ENCODE measurements around the gene CLPX.

CLPX gene

DNA sequence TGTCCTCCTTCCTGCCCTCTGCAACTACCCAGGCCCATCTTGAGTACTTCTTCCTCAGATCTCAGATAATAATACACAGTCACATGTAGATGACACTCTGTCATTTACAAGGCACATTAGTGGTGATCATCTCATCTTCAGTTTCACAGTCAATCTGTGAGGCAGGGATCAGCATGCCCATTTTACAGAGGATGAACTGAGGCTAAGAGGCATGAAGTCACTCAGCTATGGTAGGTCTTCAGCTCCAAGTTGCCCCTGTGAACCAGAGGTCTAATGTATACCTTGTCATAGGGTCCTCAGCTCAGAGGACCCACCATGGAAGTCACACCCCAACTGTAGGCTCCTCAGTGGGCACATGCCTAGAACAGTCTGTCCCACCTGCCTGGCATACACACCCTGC, 30.4 kb upstream of the CLPX start:
- no peak overlapping the region for H3K27ac ChIP-seq (ENCODE audit: low read depth, low read length)

DNA sequence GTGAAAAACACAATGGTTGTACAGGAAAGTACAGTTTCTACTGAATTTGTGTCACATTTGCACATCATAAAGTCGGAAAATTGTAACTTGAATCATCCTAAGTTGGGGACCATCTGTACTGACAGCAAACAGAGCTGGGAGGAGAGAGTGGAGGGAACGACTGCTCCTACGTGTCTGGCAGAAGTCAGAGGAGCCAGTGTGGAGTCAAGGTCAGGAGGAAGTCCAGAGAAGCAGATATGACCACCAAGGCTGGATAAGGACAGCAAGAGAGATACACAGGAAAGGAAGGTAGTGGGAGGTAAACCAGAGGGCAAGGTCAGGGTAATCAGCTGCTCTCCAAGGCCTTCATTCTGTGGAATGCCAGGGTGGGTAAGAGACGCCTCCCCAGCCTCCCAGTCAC, 28.9 kb upstream of the CLPX start:
- Histone ChIP-seq H3K9me3 (ENCODE audit: low read length) (no peaks in the 10 kb centered on the region), H3K4me1 (ENCODE audit: insufficient read depth, low read length) (peaks cover 21% of the 10 kb centered on the region), H3K4me3 (ENCODE audit: low read depth in 1 of 2, low read length in 2 of 2) (no peak overlapping the region), H3K9ac (ENCODE audit: low read length) (no peak overlapping the region), H3K27ac (ENCODE audit: low read depth, low read length) (no peak overlapping the region), H3K36me3 (ENCODE audit: insufficient read depth, low read length) (no peaks in the 10 kb centered on the region), H3K27me3 (ENCODE audit: control insufficient read depth in 1 of 2, insufficient read depth in 2 of 2, low read length in 2 of 2) (no peaks in the 10 kb centered on the region)

More for the DNA sequence above, 30.4 kb upstream of the CLPX start:
- no peaks in the 10 kb centered on the region for H3K36me3 ChIP-seq (ENCODE audit: insufficient read depth, low read length)
- no peaks in the 10 kb centered on the region for H3K27me3 ChIP-seq (ENCODE audit: control insufficient read depth in 1 of 2, insufficient read depth in 2 of 2, low read length in 2 of 2)
- no peak overlapping the region for H3K4me3 ChIP-seq (ENCODE audit: low read depth in 1 of 2, low read length in 2 of 2)
- H3K4me1 ChIP-seq (ENCODE audit: insufficient read depth, low read length), result peaks cover 18% of the 10 kb centered on the region
- H3K9ac ChIP-seq (ENCODE audit: low read length), result no peak overlapping the region
- H3K9me3 ChIP-seq (ENCODE audit: low read length), result no peaks in the 10 kb centered on the region

DNA sequence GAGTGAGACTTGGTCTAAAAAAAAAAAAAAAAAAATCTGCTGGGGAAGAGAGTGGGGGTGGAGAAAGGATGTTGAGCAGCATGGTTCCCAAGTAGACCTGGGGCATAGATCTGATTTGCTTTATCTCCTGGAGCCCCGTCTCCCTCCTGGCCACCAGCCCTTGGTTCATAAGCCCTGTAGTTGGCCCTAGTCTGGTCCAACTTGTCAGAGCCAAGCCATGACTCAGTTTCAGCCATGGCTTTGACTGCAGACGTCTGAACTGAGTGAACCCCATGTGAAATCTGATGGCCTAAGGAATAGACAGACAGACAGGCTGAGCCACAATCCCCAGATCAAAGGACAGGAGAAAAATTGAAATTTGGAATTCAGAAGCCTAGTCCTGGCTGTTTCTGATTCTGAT, 28.1 kb upstream of the CLPX start:
- H3K36me3 ChIP-seq (ENCODE audit: insufficient read depth, low read length), result no peaks in the 10 kb centered on the region
- H3K4me1 ChIP-seq (ENCODE audit: insufficient read depth, low read length), result peaks cover 23% of the 10 kb centered on the region
- H3K4me3 ChIP-seq (ENCODE audit: low read depth in 1 of 2, low read length in 2 of 2), result no peak overlapping the region
- no peaks in the 10 kb centered on the region for H3K27me3 ChIP-seq (ENCODE audit: control insufficient read depth in 1 of 2, insufficient read depth in 2 of 2, low read length in 2 of 2)
- no peak overlapping the region for H3K27ac ChIP-seq (ENCODE audit: low read depth, low read length)
- H3K9me3 ChIP-seq (ENCODE audit: low read length), result no peaks in the 10 kb centered on the region
- no peak overlapping the region for H3K9ac ChIP-seq (ENCODE audit: low read length)

DNA sequence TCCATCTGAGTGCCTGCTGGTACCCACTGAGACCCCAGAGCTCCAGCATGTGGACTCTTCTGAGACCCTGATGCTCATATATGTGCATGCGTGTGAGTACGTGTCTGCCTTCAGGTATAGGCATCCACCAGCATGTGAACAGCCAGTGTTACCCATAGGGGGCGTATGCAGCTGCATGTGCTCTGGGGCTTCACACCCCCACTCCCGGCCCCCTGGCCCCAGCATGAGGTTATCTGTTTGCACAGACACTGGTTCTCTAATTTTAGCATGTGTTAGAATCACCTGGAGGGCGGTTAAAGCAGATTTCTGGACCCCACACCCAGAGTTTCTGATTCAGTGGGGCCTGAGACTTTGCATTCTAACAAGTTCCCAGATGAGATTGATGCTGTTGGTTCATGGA, 27.0 kb upstream of the CLPX start:
- H3K4me1 ChIP-seq (ENCODE audit: insufficient read depth, low read length), result peaks cover 31% of the 10 kb centered on the region
- no peaks in the 10 kb centered on the region for H3K36me3 ChIP-seq (ENCODE audit: insufficient read depth, low read length)
- H3K9ac ChIP-seq (ENCODE audit: low read length), result no peak overlapping the region
- no peaks in the 10 kb centered on the region for H3K27me3 ChIP-seq (ENCODE audit: control insufficient read depth in 1 of 2, insufficient read depth in 2 of 2, low read length in 2 of 2)
- no peaks in the 10 kb centered on the region for H3K9me3 ChIP-seq (ENCODE audit: low read length)
- H3K27ac ChIP-seq (ENCODE audit: low read depth, low read length), result no peak overlapping the region
- no peak overlapping the region for H3K4me3 ChIP-seq (ENCODE audit: low read depth in 1 of 2, low read length in 2 of 2)

DNA sequence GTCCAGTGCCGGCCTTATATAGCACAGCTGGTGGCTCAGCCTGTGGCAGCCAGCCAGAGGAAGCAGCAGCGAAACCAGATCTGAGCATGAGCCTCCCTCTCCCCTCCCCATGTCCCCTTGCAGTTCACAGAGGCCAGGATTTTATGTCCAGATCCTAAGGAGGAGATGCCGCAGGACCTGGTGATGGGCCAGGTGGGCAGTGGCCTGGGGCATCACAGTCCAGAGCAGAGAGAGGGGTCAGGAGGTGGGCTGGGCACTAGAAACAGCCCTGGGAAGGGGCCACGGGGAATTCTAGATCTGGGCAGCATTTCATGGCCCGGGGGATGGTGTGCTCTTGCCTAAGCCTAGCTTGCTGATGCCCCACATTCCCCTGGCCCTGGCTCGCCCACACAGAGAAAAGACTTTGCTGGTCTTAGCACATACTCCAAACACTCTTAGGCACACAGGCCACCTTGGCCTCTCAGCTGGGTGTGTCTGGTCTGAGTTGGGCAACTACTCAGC, 26.4 kb upstream of the CLPX start:
- H3K4me3 ChIP-seq (ENCODE audit: low read depth in 1 of 2, low read length in 2 of 2), result peak overlapping the region in 1 of 2 donors; percentile 22
- no peak overlapping the region for H3K27ac ChIP-seq (ENCODE audit: low read depth, low read length)
- no peaks in the 10 kb centered on the region for H3K9me3 ChIP-seq (ENCODE audit: low read length)
- peaks cover 37% of the 10 kb centered on the region for H3K4me1 ChIP-seq (ENCODE audit: insufficient read depth, low read length)
- no peaks in the 10 kb centered on the region for H3K27me3 ChIP-seq (ENCODE audit: control insufficient read depth in 1 of 2, insufficient read depth in 2 of 2, low read length in 2 of 2)
- no peaks in the 10 kb centered on the region for H3K36me3 ChIP-seq (ENCODE audit: insufficient read depth, low read length)
- no peak overlapping the region for H3K9ac ChIP-seq (ENCODE audit: low read length)

DNA sequence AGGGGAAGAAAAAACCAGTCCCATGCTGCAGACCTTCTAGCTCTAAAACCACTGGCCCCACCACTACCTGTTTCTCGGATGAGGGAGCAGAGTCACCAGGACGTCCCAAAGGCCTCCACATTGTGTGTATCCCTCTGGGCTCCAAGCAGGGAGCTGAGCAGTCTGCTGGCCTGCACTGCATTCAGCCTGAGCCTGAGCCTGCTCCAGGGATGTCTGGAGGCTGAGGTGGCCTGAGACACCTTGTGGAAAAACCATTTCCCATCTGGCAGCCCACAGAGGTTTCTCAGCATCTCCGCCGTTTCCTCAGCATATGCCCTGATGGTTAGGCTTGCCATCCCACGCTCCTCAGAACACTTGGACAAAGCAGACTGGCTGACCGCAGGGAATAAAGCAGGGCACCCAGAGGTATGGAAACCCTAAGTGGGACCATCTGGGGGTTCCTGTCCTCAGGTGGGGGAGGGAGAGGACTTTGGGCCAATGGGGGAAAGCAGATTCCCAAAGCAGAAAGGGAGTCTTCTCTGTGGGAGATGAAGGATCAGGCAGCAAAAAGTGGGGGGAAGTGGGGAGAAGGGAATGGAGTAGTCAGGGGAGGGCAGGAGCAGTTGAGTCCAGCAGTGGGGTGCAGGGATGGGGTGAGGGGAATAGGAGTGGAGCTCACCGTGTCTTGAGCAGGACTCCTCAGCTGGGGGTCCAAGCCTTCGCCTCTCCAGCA, 25.8 kb upstream of the CLPX start, which contains the start of gene CILP:
TSS of gene CILP (minus strand) at position 704 of the 712 bp plus-strand sequence. CDS start 1,718 bp downstream, outside the sequence.
- Histone ChIP-seq H3K27me3 (ENCODE audit: control insufficient read depth in 1 of 2, insufficient read depth in 2 of 2, low read length in 2 of 2) (no peaks in the 10 kb centered on the region), H3K4me3 (ENCODE audit: low read depth in 1 of 2, low read length in 2 of 2) (peak within 1 kb of the TSS in 1 of 2 donors; percentile 22), H3K4me1 (ENCODE audit: insufficient read depth, low read length) (peaks cover 43% of the 10 kb centered on the region), H3K9ac (ENCODE audit: low read length) (no peak within 1 kb of the TSS), H3K36me3 (ENCODE audit: insufficient read depth, low read length) (no peaks in the 10 kb centered on the region), H3K27ac (ENCODE audit: low read depth, low read length) (no peak within 1 kb of the TSS), H3K9me3 (ENCODE audit: low read length) (no peaks in the 10 kb centered on the region)

DNA sequence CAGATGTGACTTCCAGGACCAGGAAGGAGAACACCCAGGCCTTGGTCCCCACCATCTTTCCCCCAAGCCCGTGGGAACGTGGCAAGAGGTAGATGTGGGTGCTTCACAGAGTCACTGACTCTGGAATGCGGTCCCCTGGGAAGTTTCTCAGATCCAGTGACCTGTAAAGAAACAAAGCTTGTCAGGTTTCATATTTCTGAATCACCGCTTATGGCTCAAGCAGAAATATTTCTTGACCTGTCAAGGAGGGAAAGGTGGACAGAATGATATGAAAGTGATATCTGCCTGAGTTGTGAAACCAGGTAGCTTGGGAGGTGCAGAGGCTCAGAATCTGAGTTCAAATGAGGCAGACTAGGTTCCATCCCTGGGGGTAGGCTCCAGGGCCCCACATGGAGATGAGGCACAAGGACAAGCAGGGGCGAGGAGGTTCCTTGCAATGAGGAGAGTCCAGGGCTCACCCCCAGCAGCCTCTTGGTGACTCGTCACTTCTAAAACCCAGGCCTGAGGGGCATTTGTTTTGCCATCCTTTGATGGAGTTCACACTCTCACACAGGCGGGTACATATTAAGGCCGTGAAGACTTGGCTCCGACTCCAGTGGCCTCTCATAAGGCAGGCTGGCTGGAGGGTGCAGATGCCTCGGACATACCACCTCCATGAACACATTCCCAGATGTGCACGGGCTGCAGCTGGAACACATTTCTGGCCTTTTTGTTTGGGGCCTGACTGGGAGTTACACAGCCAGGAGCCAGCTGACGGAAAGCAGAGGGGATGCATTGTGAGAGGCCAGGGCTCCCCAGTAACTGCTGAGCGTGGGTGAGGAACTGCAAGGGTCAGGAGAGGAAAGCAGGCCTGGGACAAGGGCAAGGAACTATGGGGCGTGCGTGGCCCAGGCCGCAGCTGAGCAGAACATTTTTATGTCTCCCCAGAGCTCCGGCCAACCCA, 24.8 kb upstream of the CLPX start:
- Histone ChIP-seq H3K27ac (ENCODE audit: low read depth, low read length) (no peak overlapping the region), H3K9ac (ENCODE audit: low read length) (no peak overlapping the region), H3K27me3 (ENCODE audit: control insufficient read depth in 1 of 2, insufficient read depth in 2 of 2, low read length in 2 of 2) (no peaks in the 10 kb centered on the region), H3K9me3 (ENCODE audit: low read length) (no peaks in the 10 kb centered on the region), H3K36me3 (ENCODE audit: insufficient read depth, low read length) (no peaks in the 10 kb centered on the region), H3K4me1 (ENCODE audit: insufficient read depth, low read length) (peaks cover 43% of the 10 kb centered on the region), H3K4me3 (ENCODE audit: low read depth in 1 of 2, low read length in 2 of 2) (no peak overlapping the region)

DNA sequence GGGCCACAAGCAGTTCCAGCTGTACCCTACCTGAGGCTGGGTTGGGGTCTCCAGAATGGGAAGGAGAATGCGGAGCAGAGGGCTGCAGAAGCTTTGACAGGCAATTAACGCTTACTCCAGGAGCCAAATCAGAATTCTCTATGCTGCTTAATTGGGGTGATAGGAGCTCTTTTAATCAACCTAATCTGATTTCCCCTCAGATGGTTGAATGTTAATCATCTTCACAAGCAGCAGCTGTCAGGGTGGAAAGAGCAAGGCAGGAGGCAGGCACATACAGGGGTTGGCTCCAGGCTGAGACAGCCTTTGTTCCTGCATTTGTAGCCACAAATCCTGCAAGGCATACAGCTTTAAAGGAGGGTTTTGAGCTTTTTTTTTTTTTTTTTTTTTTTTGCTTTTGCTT, 23.5 kb upstream of the CLPX start:
- H3K9ac ChIP-seq (ENCODE audit: low read length), result no peak overlapping the region
- H3K27ac ChIP-seq (ENCODE audit: low read depth, low read length), result no peak overlapping the region
- no peaks in the 10 kb centered on the region for H3K36me3 ChIP-seq (ENCODE audit: insufficient read depth, low read length)
- no peaks in the 10 kb centered on the region for H3K27me3 ChIP-seq (ENCODE audit: control insufficient read depth in 1 of 2, insufficient read depth in 2 of 2, low read length in 2 of 2)
- H3K4me1 ChIP-seq (ENCODE audit: insufficient read depth, low read length), result peaks cover 43% of the 10 kb centered on the region
- no peak overlapping the region for H3K4me3 ChIP-seq (ENCODE audit: low read depth in 1 of 2, low read length in 2 of 2)
- H3K9me3 ChIP-seq (ENCODE audit: low read length), result no peaks in the 10 kb centered on the region

DNA sequence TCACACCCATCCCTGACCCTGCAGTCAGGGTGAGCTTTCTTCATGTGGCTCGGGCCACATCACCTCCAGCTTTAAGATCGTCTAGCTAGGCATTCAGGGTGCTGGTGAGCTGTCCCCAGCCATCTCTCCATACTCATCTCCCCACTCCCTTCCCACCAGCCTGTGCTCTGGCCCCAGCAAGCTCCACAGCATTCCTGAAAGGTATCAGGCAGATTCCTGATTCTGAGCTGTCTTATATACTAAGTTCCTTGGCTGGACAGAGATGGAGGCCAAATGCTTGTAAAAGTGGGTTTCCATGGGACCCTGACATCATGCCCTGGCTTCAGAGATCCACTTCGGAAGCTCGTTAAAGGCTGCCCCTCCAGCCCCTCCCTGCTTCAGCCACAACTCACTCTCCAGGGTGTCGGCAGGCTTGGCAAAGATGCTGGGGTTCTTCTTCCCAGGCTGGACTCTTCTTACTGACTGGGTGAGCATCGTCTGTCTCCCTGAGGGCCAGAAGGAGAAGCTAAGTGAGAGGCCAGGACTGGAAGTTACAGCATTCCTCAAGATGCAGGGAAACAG, 22.2 kb upstream of the CLPX start:
- H3K4me3 ChIP-seq (ENCODE audit: low read depth in 1 of 2, low read length in 2 of 2), result no peak overlapping the region
- peaks cover 43% of the 10 kb centered on the region for H3K4me1 ChIP-seq (ENCODE audit: insufficient read depth, low read length)
- H3K9ac ChIP-seq (ENCODE audit: low read length), result no peak overlapping the region
- H3K9me3 ChIP-seq (ENCODE audit: low read length), result no peaks in the 10 kb centered on the region
- H3K36me3 ChIP-seq (ENCODE audit: insufficient read depth, low read length), result no peaks in the 10 kb centered on the region
- peak overlapping the region; percentile 8 for H3K27ac ChIP-seq (ENCODE audit: low read depth, low read length)
- no peaks in the 10 kb centered on the region for H3K27me3 ChIP-seq (ENCODE audit: control insufficient read depth in 1 of 2, insufficient read depth in 2 of 2, low read length in 2 of 2)

DNA sequence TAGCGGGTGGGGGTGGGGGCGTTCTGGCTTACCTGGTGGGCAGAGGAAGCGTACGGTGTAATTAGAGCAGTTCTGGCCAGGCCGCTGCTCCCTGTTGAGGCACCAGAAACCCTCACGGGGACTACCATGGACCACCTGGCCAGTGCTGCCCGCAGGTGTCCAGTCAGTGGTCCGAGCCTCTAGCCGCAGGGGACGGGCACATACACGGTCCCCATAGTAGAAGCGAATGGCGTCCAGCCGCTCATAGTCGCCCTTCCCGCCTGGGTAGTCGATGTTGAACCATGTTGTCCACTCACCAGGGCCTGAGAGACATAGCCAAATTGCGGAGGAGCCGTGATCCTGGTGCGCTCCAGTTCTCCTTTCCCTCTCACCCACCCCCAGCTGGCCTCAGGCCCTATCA, 21.6 kb upstream of the CLPX start:
- no peak overlapping the region for H3K27ac ChIP-seq (ENCODE audit: low read depth, low read length)
- H3K9ac ChIP-seq (ENCODE audit: low read length), result no peak overlapping the region
- peaks cover 37% of the 10 kb centered on the region for H3K4me1 ChIP-seq (ENCODE audit: insufficient read depth, low read length)
- no peak overlapping the region for H3K4me3 ChIP-seq (ENCODE audit: low read depth in 1 of 2, low read length in 2 of 2)
- H3K36me3 ChIP-seq (ENCODE audit: insufficient read depth, low read length), result no peaks in the 10 kb centered on the region
- H3K9me3 ChIP-seq (ENCODE audit: low read length), result no peaks in the 10 kb centered on the region
- H3K27me3 ChIP-seq (ENCODE audit: control insufficient read depth in 1 of 2, insufficient read depth in 2 of 2, low read length in 2 of 2), result no peaks in the 10 kb centered on the region

DNA sequence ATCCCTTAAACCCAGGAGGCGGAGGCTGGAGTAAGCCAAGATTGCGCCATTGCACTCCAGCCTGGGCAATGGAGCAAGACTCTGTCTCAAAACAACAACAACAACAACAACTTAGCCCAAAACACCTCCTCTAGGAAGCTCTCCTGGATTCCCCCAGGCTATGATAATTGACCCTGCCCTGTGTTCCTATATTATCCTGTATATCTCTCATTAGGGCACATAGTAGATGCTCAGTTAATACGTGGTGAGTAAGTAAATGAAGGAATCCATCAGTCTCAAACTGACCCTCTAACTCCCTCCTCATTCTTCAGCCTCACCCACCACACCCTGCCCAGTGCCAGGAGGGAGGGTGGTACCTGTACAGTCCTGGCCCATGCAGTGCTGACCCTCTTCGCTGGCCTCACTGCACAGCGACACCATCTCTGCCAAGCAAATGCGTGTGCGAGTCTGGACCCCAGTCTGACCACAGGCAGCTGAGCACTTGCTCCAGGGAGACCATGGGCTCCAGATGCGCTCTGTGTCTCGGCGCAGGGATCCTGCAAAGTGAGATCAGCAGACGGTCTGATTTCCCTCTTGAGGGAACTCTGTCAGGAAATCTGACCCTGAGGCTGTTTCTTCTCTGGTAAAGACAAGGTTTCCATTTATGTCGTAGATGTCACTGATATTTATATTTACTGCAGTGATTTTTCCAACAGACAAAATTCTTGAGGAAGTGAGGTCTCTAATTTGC, 20.0 kb upstream of the CLPX start:
- H3K9ac ChIP-seq (ENCODE audit: low read length), result no peak overlapping the region
- H3K4me3 ChIP-seq (ENCODE audit: low read depth in 1 of 2, low read length in 2 of 2), result no peak overlapping the region
- H3K4me1 ChIP-seq (ENCODE audit: insufficient read depth, low read length), result peaks cover 25% of the 10 kb centered on the region
- H3K9me3 ChIP-seq (ENCODE audit: low read length), result no peaks in the 10 kb centered on the region
- no peak overlapping the region for H3K27ac ChIP-seq (ENCODE audit: low read depth, low read length)
- no peaks in the 10 kb centered on the region for H3K27me3 ChIP-seq (ENCODE audit: control insufficient read depth in 1 of 2, insufficient read depth in 2 of 2, low read length in 2 of 2)
- H3K36me3 ChIP-seq (ENCODE audit: insufficient read depth, low read length), result no peaks in the 10 kb centered on the region

All from muscle layer of colon (tissue), 2 donors.